ENCODE measurements around the gene CYB5D1. TPM values are rescaled to one million over a fixed set of nuclear protein-coding genes. Genes with fewer than 3 reads are reported as not detected.

CYB5D1 gene
- polyA plus RNA-seq, 1 experiment: 8.1 TPM

DNA sequence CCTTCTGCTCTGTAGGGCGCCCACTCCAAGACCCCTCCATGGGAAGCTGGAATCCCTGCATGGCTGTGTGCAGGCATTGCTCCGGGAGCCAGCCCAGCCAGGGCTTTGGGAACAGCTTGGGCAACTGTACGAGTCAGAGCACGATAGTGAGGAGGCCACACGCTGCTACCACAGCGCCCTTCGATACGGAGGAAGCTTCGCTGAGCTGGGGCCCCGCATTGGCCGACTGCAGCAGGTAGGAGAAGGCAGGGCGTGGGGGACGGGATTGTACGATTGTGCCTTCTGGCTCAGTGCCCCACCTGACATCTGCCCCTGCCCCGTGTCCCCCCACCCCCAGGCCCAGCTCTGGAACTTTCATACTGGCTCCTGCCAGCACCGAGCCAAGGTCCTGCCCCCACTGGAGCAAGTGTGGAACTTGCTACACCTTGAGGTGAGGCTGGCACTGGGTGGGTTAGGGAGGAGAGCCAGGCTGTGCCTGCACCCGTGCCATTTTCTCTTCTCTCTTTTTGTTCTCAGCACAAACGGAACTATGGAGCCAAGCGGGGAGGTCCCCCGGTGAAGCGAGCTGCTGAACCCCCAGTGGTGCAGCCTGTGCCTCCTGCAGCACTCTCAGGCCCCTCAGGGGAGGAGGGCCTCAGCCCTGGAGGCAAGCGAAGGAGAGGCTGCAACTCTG lies 11.6 kb upstream of the CYB5D1 start:
- Histone ChIP-seq H3K4me3 (ENCODE audit: low read depth, low read length) (no peak overlapping the region), H3K27ac (ENCODE audit: low read depth, low read length) (no peak overlapping the region), H3K27me3 (ENCODE audit: control insufficient read depth, insufficient read depth, low read length) (no peaks in the 10 kb centered on the region), H3K9me3 (ENCODE audit: control insufficient read depth, insufficient read depth, low read length) (peaks cover 4% of the 10 kb centered on the region; the same call in 1 of the 2 replicates)
- no peak for DNase-seq (ENCODE audit: low read depth, low spot score)
- CTCF ChIA-PET: no interaction called here
- TF ChIP-seq, protein P1, sequence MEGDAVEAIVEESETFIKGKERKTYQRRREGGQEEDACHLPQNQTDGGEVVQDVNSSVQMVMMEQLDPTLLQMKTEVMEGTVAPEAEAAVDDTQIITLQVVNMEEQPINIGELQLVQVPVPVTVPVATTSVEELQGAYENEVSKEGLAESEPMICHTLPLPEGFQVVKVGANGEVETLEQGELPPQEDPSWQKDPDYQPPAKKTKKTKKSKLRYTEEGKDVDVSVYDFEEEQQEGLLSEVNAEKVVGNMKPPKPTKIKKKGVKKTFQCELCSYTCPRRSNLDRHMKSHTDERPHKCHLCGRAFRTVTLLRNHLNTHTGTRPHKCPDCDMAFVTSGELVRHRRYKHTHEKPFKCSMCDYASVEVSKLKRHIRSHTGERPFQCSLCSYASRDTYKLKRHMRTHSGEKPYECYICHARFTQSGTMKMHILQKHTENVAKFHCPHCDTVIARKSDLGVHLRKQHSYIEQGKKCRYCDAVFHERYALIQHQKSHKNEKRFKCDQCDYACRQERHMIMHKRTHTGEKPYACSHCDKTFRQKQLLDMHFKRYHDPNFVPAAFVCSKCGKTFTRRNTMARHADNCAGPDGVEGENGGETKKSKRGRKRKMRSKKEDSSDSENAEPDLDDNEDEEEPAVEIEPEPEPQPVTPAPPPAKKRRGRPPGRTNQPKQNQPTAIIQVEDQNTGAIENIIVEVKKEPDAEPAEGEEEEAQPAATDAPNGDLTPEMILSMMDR (IDR thresholded peaks at IDR 0.05; ENCODE audit: low read depth, low read length): no peak
- POLR2A ChIA-PET: no interaction called here

DNA sequence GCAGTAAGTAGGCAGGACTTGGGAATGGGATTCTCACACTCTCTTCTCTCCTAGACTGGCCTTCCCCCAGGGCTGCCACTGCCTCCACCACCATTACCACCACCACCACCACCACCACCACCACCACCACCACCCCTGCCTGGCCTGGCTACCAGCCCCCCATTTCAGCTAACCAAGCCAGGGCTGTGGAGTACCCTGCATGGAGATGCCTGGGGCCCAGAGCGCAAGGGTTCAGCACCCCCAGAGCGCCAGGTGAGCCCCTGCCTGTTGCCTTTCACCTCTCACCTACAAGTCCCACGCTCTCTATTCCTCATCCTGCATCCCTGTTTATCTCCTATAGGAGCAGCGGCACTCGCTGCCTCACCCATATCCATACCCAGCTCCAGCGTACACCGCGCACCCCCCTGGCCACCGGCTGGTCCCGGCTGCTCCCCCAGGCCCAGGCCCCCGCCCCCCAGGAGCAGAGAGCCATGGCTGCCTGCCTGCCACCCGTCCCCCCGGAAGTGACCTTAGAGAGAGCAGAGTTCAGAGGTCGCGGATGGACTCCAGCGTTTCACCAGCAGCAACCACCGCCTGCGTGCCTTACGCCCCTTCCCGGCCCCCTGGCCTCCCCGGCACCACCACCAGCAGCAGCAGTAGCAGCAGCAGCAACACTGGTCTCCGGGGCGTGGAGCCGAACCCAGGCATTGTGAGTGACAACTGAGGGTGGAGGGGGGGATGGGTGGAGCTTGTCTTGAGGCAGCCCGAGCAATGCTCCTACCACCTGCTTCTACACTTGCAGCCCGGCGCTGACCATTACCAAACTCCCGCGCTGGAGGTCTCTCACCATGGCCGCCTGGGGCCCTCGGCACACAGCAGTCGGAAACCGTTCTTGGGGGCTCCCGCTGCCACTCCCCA lies 10.8 kb upstream of the CYB5D1 start:
- H3K9me3 ChIP-seq (ENCODE audit: control insufficient read depth, insufficient read depth, low read length): peaks cover 4% of the 10 kb centered on the region; the same call in 1 of the 2 replicates
- ChIA-PET POLR2A (interaction anchor here (0.6 kb wide), 1 partner anchor 10 kb away, joined by 3 read pairs; the partner anchor contains the start of gene NAA38), CTCF (no interaction called here)
- H3K27me3 ChIP-seq (ENCODE audit: control insufficient read depth, insufficient read depth, low read length): no peaks in the 10 kb centered on the region
- no peak for DNase-seq (ENCODE audit: low read depth, low spot score)
- no peak overlapping the region for H3K27ac ChIP-seq (ENCODE audit: low read depth, low read length)
- TF ChIP-seq, protein P1 (IDR thresholded peaks at IDR 0.05; ENCODE audit: low read depth, low read length): no peak
- no peak overlapping the region for H3K4me3 ChIP-seq (ENCODE audit: low read depth, low read length)

DNA sequence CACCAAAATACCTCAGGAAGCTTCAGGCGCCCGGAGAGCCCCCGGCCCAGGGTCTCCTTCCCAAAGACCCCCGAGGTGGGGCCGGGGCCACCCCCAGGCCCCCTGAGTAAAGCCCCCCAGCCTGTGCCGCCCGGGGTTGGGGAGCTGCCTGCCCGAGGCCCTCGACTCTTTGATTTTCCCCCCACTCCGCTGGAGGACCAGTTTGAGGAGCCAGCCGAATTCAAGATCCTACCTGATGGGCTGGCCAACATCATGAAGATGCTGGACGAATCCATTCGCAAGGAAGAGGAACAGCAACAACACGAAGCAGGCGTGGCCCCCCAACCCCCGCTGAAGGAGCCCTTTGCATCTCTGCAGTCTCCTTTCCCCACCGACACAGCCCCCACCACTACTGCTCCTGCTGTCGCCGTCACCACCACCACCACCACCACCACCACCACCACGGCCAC lies 9.6 kb upstream of the CYB5D1 start:
- ChIA-PET CTCF (interaction anchor here (0.7 kb wide), 1 partner anchor 16 kb away, joined by 3 read pairs; no protein-coding TSS in a partner anchor), POLR2A (no interaction called here)
- Histone ChIP-seq H3K27me3 (ENCODE audit: control insufficient read depth, insufficient read depth, low read length) (no peaks in the 10 kb centered on the region), H3K4me3 (ENCODE audit: low read depth, low read length) (no peak overlapping the region), H3K9me3 (ENCODE audit: control insufficient read depth, insufficient read depth, low read length) (peaks cover 4% of the 10 kb centered on the region; the same call in 1 of the 2 replicates), H3K27ac (ENCODE audit: low read depth, low read length) (no peak overlapping the region)
- TF ChIP-seq, protein P1 (IDR thresholded peaks at IDR 0.05; ENCODE audit: low read depth, low read length): no peak
- DNase-seq (ENCODE audit: low read depth, low spot score): no peak

DNA sequence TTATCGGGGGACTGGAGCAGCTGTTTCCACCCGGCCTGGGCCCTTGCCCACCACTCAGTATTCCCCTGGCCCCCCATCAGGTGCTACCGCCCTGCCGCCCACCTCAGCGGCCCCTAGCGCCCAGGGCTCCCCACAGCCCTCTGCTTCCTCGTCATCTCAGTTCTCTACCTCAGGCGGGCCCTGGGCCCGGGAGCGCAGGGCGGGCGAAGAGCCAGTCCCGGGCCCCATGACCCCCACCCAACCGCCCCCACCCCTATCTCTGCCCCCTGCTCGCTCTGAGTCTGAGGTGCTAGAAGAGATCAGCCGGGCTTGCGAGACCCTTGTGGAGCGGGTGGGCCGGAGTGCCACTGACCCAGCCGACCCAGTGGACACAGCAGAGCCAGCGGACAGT lies 9.1 kb upstream of the CYB5D1 start:
- Histone ChIP-seq H3K4me3 (ENCODE audit: low read depth, low read length) (no peak overlapping the region), H3K27ac (ENCODE audit: low read depth, low read length) (no peak overlapping the region), H3K9me3 (ENCODE audit: control insufficient read depth, insufficient read depth, low read length) (peaks cover 4% of the 10 kb centered on the region; the same call in 1 of the 2 replicates), H3K27me3 (ENCODE audit: control insufficient read depth, insufficient read depth, low read length) (no peaks in the 10 kb centered on the region)
- CTCF ChIA-PET: interaction anchor here (0.7 kb wide), 1 partner anchor 16 kb away, joined by 3 read pairs; no protein-coding TSS in a partner anchor
- TF ChIP-seq, protein P1 (IDR thresholded peaks at IDR 0.05; ENCODE audit: low read depth, low read length): no peak
- POLR2A ChIA-PET: interaction anchor here (0.6 kb wide), 1 partner anchor 275 kb away, joined by 3 read pairs; no protein-coding TSS in a partner anchor
- DNase-seq (ENCODE audit: low read depth, low spot score): no peak

Data from AG04450 (cell line).